Activated T-helper 1 cell treated with anti-CD3 and anti-CD28 coated beads, Interleukin-12 subunit alpha, Interleukin-12 subunit beta, Interleukin-2, Interleukin-4 antibody, amounts not matched to agents 30 ng/mL and 10 ng/mL and 1 ng/mL, durations not matched to agents 14 hours and 24 hours and 36 hours (primary cell): Measurements from ENCODE around the gene CCDC32. TPM values are rescaled to one million over a fixed set of nuclear protein-coding genes. Genes with fewer than 3 reads are reported as not detected.
A peak's percentile ranks its signal among the peaks of the same experiment; 100 is the strongest.

Experiments
- DNase-seq: peaks from one replicate; pipeline ENCODE4 v3.0.0; 2021; ENCODE audit warnings: low spot score
- H3K27ac Mint-ChIP-seq: one replicate; pipeline ENCODE4 v1.8.0; 2021; ENCODE audit warnings: mild to moderate bottlenecking, mixed read lengths
- H3K27me3 Mint-ChIP-seq: one replicate; pipeline ENCODE4 v1.8.0; 2022; ENCODE audit warnings: mild to moderate bottlenecking, moderate library complexity, mixed read lengths; ENCODE audit not compliant: insufficient read depth
- H3K36me3 Mint-ChIP-seq: one replicate; pipeline ENCODE4 v1.8.0; 2021; ENCODE audit warnings: low read depth, mixed read lengths
- H3K4me1 Mint-ChIP-seq: one replicate; pipeline ENCODE4 v1.8.0; 2021; ENCODE audit warnings: low read depth, mixed read lengths
- H3K4me3 Mint-ChIP-seq: one replicate; pipeline ENCODE4 v1.8.0; 2021; ENCODE audit warnings: mild to moderate bottlenecking, moderate library complexity, mixed read lengths
- H3K9me3 Mint-ChIP-seq: one replicate; pipeline ENCODE4 v1.8.0; 2021; ENCODE audit warnings: mixed read lengths
- intact Hi-C: fragments of 100-400 bp; cut with micrococcal nuclease; formaldehyde crosslinking; loops from one replicate; pipeline ENCODE4 v1.15.1; 2024
- total RNA-seq: library from RNA; stranded (reverse); gene quantifications from 2 replicates; pipeline ENCODE4 v1.2.3, GENCODE V29; 2022

The CCDC32 gene, protein sequence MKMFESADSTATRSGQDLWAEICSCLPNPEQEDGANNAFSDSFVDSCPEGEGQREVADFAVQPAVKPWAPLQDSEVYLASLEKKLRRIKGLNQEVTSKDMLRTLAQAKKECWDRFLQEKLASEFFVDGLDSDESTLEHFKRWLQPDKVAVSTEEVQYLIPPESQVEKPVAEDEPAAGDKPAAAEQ
- total RNA-seq, result 28.4 and 36.9 TPM in 2 replicates

DNA sequence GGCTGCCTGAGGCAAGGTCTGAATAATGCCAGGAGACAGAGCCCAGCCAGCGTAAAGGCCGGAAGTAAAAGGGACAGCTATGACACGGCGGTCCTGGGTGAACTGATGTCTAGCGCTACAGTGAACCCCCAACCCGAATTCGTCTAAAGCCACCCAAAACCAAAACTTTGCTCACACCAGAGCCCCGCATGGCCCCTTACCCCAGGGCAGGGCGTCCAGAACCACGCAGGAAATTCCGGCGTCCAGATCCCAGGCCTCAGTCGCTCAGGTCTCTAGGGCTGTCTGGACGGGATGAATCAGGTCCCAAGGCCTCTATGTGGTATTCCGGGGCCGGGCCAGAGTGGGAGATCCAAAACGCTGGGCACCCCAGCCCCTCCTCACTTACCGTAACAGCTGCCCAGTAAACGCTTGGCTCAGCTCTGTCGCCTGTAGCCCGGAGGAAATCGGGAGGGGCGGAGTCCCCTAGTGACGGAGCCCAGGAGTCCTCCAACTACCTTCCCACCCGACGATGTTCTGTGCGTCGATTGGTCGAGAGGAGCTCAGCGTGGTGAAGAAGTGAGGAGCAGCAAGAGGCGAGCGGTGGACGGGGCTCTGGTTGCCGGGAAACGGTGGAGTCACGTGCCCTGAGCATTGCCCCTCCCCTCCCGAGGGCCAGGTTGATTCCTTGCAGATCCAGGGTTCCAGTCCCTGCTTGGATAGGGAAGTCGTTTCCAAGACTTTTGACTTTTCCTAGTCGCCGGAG, at the start of gene CCDC32:
TSS of gene CCDC32 (minus strand) at position 452 of the 742 bp plus-strand sequence. CDS start 2,027 bp downstream, outside the sequence.
- H3K36me3 Mint-ChIP-seq, result peaks cover 10% of the 10 kb centered on the region
- no peaks in the 10 kb centered on the region for H3K9me3 Mint-ChIP-seq
- intact Hi-C loops, result loop anchor here (1.0 to 10.0 kb wide), 8 partner anchors 30 to 780 kb away; partner anchors contain the start of genes BAHD1, CHP1, DNAJC17 and EXD1
- H3K4me3 Mint-ChIP-seq, result peak within 1 kb of the TSS; percentile 96
- peaks cover 43% of the 10 kb centered on the region for H3K4me1 Mint-ChIP-seq
- DNase-seq, result peak; percentile 96
- no peaks in the 10 kb centered on the region for H3K27me3 Mint-ChIP-seq
- peak within 1 kb of the TSS; percentile 96 for H3K27ac Mint-ChIP-seq

DNA sequence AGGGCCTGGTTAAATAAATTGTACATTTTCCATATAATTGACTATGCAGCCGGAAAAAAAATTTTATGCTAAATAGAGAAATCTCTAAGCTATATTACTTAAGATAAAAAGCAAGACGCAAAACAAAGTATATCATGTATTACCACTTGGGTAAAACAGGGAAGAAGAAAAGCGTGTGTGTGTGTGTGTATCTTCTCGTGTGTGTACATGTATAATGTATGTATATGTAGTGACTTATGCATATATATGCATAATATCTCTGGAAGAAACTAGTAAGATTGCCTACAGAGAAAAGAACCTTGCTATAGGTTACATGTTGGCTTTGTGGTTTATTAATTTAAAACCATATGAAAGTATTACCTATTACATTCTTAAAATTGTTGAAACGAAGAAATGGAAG, 48.2 kb upstream of the CCDC32 start:
- DNase-seq, result no peak
- Mint-ChIP-seq H3K27me3 (no peaks in the 10 kb centered on the region), H3K9me3 (no peaks in the 10 kb centered on the region), H3K4me3 (no peak overlapping the region), H3K27ac (no peak overlapping the region), H3K36me3 (peaks cover 19% of the 10 kb centered on the region), H3K4me1 (no peaks in the 10 kb centered on the region)
- intact Hi-C loops, result no loop called here

DNA sequence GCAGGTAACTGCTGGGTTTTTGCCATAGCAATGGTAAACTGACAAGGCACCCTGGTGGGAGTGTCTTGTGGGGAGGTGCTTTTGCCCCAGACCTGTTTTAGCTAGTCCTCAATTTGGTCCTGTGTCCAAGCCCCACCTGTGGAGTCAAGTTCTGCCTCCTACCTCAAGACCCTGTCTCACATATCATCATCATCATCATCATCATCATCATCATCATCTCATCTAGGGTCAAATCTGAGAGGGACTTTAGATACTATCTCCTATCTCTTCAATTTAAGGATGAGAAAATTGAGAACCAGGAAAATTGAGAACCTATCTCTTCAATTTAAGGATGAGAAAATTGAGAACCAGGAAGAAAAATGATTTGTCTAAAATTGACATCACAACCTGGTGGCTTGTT, 39.1 kb upstream of the CCDC32 start:
- Mint-ChIP-seq H3K4me1 (peaks cover 9% of the 10 kb centered on the region), H3K36me3 (peaks cover 13% of the 10 kb centered on the region), H3K4me3 (no peak overlapping the region), H3K9me3 (no peaks in the 10 kb centered on the region), H3K27me3 (no peaks in the 10 kb centered on the region), H3K27ac (no peak overlapping the region)
- DNase-seq, result no peak
- intact Hi-C loops, result no loop called here

DNA sequence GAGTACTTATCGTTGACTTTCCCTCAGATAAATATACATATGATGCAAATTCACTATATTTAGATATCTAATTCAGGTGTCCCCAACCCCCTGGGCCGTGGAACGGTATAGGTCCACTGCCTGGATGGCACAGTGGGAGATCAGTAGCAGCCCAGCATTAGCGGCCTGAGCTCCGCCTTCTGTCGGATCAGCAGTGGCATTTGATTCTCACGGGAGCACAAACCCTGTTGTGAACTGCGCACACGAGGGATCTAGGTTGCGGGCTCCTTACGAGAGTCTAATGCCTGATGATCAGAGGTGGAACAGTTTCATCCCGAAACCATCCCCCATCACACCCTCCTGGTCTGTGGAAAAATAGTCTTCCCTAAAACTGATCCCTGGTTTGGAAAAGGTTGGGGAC, 36.1 kb upstream of the CCDC32 start:
- Mint-ChIP-seq H3K27ac (no peak overlapping the region), H3K27me3 (no peaks in the 10 kb centered on the region), H3K4me3 (no peak overlapping the region), H3K4me1 (peaks cover 17% of the 10 kb centered on the region), H3K36me3 (peaks cover 5% of the 10 kb centered on the region), H3K9me3 (no peaks in the 10 kb centered on the region)
- DNase-seq, result no peak
- intact Hi-C loops, result no loop called here

DNA sequence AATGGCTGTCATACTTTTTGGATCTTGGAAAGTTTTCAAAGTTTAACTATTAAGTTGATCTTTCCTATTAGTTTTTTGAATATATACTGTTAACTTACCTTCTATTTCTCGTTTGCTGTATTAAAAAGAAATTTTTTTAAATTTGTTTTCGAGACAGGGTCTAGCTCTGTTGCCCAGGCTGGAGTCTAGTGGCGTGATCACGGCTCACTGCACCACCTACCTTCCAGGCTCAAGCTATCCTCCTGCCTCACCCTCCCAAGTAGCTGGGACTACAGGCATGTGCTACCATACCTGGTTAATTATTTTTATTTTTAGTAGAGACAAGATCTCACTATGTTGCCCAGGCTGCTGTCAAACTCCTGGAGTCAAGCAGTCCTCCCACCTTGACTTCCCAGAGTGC, 33.8 kb upstream of the CCDC32 start:
- intact Hi-C loops, result no loop called here
- H3K4me1 Mint-ChIP-seq, result peaks cover 29% of the 10 kb centered on the region
- H3K27me3 Mint-ChIP-seq, result peaks cover under 1% of the 10 kb centered on the region
- DNase-seq, result no peak
- H3K27ac Mint-ChIP-seq, result no peak overlapping the region
- H3K36me3 Mint-ChIP-seq, result peaks cover 3% of the 10 kb centered on the region
- no peak overlapping the region for H3K4me3 Mint-ChIP-seq
- no peaks in the 10 kb centered on the region for H3K9me3 Mint-ChIP-seq

DNA sequence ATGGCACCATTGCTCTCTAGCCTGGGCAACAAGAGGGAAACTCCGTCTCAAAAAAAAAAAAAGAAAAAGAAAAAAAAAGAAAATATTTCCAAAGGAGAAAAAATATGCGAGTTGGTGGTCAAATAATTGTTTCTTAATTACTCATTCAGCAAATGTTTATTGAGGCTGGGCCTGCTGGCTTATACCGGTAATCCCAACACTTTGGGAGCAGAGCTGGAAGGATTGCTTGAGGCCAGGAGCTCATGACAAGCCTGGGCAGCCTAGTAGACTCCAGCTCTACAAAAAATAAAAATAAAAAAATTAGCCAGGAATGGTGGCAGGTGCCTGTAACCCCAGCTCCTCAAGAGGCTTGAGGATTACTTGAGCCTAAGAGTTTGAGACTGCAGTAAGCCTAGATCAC, 33.3 kb upstream of the CCDC32 start:
- Mint-ChIP-seq H3K27me3 (peaks cover 2% of the 10 kb centered on the region), H3K27ac (no peak overlapping the region), H3K4me3 (no peak overlapping the region), H3K4me1 (peaks cover 34% of the 10 kb centered on the region), H3K36me3 (peaks cover 1% of the 10 kb centered on the region), H3K9me3 (no peaks in the 10 kb centered on the region)
- DNase-seq, result no peak
- intact Hi-C loops, result no loop called here

DNA sequence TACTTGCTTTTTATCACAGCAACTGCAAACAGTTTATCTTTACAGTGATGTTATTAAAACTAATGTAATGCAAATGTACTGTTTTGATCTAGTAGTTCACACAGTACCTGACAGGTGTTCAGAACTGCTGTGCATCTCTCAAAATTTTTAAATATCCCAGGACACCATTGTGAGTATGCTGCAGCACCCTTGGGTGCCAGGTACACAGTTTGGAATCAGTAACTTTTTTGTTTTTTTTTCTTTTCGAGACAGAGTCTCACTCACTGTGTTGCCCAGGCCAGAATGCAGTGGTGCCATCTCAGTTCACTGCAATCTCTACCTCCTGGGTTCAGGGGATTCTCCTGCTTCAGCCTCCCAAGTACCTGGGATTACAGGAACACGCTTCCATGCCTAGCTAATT, 32.2 kb upstream of the CCDC32 start:
- no peaks in the 10 kb centered on the region for H3K36me3 Mint-ChIP-seq
- peaks cover 42% of the 10 kb centered on the region for H3K4me1 Mint-ChIP-seq
- H3K27ac Mint-ChIP-seq, result no peak overlapping the region
- intact Hi-C loops, result no loop called here
- no peak overlapping the region for H3K4me3 Mint-ChIP-seq
- DNase-seq, result no peak
- no peaks in the 10 kb centered on the region for H3K9me3 Mint-ChIP-seq
- peaks cover 2% of the 10 kb centered on the region for H3K27me3 Mint-ChIP-seq

DNA sequence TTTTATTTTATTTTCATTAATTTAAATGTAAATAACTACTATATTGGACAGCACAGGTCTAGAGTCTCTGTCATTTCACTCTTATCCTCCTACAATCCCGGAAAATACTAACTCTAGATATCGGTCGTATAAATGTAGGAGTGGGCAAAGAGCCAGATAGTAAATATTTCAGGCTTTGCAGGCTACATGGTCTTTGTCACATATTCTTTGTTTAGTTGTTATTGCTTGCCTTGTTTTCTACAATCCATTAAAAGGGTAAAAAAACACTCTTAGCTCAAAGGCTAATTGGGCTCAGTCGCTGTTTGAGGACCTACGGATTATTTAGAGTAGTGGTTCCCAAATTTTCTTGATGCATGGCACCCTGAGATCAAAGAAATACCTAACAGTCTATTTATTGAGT, 30.9 kb upstream of the CCDC32 start:
- peaks cover 42% of the 10 kb centered on the region for H3K4me1 Mint-ChIP-seq
- H3K4me3 Mint-ChIP-seq, result no peak overlapping the region
- peaks cover 2% of the 10 kb centered on the region for H3K27me3 Mint-ChIP-seq
- H3K9me3 Mint-ChIP-seq, result no peaks in the 10 kb centered on the region
- no peak overlapping the region for H3K27ac Mint-ChIP-seq
- intact Hi-C loops, result loop anchor here (2.0 kb wide), 2 partner anchors 99 to 159 kb away; partner anchors contain the start of genes RAD51 and RMDN3
- H3K36me3 Mint-ChIP-seq, result no peaks in the 10 kb centered on the region
- no peak for DNase-seq

DNA sequence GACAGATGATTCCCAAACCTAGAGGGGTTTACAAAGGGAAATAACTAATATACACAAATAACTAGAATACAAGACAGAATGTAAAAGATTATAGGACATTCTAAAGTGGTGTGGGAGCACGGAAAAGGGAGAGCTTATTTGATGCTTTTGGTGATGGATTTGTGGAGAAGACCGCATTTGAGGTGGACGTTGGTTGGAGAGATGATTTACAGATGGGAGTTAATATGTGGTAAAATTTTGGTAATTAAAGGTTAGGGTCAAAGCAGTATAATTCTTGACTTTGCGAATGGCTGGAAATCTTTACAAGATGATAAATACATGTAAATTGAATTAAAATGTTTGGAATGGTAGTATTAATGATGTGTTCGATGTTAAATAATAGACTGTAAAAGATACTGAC, 30.4 kb upstream of the CCDC32 start:
- Mint-ChIP-seq H3K4me3 (peak overlapping the region; percentile 93), H3K27ac (peak overlapping the region; percentile 98), H3K9me3 (no peaks in the 10 kb centered on the region), H3K4me1 (peaks cover 40% of the 10 kb centered on the region), H3K36me3 (no peaks in the 10 kb centered on the region), H3K27me3 (peaks cover 2% of the 10 kb centered on the region)
- no peak for DNase-seq
- intact Hi-C loops, result loop anchor here (2.0 kb wide), 2 partner anchors 100 to 160 kb away; partner anchors contain the start of genes RAD51 and RMDN3

DNA sequence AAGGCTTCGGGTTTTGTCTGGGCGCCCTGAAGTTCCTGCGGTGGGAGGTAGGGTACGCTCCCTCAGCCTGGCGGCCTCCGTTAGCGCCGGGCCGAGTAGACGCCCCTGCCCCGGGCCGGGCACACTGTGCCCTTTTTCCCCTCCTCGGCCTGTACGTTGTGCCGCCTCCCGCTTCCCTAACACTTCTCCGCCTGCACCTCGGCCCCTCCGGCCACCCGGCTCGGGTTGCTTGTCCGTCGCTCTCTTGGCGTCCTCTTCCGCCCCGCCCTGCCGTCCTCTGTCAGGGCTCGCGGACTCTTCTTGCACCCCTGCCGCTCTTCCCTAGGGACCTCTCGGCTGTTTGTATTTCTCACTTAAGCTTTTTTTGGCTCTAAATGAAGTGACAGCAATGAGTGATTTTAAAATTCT, 29.6 kb upstream of the CCDC32 start:
- peaks cover 2% of the 10 kb centered on the region for H3K27me3 Mint-ChIP-seq
- intact Hi-C loops, result loop anchor here (1.0 to 5.0 kb wide), 8 partner anchors 25 to 738 kb away; partner anchors contain the start of genes BAHD1, CCDC32, DNAJC17 and NUSAP1
- no peaks in the 10 kb centered on the region for H3K36me3 Mint-ChIP-seq
- peaks cover 44% of the 10 kb centered on the region for H3K4me1 Mint-ChIP-seq
- peak overlapping the region; percentile 98 for H3K27ac Mint-ChIP-seq
- DNase-seq, result no peak
- H3K9me3 Mint-ChIP-seq, result no peaks in the 10 kb centered on the region
- peak overlapping the region; percentile 93 for H3K4me3 Mint-ChIP-seq

DNA sequence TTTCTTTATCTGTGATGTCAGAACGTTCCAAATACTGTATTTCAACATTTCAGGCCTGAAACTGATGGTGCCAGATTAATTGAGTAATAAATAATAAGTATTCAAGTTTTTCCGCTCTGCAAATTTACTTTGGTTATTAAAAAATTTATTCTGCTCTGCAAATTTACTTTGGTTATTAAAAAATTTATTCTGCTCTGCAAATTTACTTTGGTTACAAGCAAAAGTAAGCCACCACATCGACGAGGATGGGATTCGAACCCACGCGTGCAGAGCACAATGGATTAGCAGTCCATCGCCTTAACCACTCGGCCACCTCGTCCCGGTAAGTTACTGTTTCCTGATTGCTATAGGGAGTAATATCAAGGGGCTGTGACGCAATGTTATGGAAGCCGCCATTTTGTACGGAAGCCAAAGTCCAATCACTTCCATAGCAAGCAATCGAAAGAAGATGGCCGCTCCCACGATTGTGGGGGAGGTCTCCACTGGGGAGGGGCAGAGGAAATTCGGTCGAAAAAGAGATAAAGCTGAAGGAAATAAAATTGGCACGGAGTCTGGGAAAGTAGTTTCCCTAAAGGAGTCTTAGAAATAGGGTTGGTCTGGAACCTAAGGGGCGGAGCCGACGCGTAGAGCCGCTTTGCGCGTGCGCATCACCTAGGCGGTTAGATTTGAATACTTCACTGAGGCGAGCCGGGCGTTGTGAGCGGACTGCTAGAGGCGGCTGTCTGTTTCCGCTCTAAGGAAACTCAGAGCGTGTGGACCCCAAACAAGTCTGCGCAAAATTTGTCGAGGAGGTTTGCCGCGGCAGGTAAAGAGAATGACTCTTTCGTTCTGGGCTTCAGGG, 29.0 kb upstream of the CCDC32 start, which contains the start of gene KNL1:
TSS of gene KNL1 (plus strand) at position 662 of the 841 bp plus-strand sequence. CDS start 8,683 bp downstream, outside the sequence.
- peak; percentile 88 for DNase-seq
- H3K27ac Mint-ChIP-seq, result peak within 1 kb of the TSS; percentile 98
- peaks cover 45% of the 10 kb centered on the region for H3K4me1 Mint-ChIP-seq
- H3K4me3 Mint-ChIP-seq, result peak within 1 kb of the TSS; percentile 93
- intact Hi-C loops, result loop anchor here (1.0 to 5.0 kb wide), 8 partner anchors 25 to 738 kb away; partner anchors contain the start of genes BAHD1, CCDC32, DNAJC17 and NUSAP1
- no peaks in the 10 kb centered on the region for H3K9me3 Mint-ChIP-seq
- no peaks in the 10 kb centered on the region for H3K36me3 Mint-ChIP-seq
- peaks cover 2% of the 10 kb centered on the region for H3K27me3 Mint-ChIP-seq

DNA sequence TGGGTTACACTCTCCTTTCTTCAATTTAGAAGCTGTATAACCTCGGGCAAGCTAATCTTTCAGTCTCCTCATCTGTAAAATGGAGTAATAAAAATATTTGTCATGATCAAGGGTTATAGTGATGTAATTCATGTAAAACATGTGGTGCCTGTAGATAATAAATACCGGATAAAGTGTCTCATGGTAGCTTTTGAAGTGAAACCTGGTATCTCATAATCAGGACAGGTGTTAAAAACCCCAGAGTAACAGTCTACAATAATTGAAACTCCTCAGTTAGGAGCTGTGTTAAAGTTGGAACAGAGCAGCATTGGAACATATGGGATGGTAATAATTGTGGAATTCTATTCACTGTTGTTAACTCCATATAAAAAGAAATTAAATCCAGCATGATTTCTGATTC, 28.3 kb upstream of the CCDC32 start:
- H3K9me3 Mint-ChIP-seq, result no peaks in the 10 kb centered on the region
- intact Hi-C loops, result loop anchor here (5.0 kb wide), 3 partner anchors 151 to 739 kb away; partner anchors contain the start of genes BAHD1, NUSAP1, OIP5 and VPS18
- no peaks in the 10 kb centered on the region for H3K36me3 Mint-ChIP-seq
- peak overlapping the region; percentile 93 for H3K4me3 Mint-ChIP-seq
- H3K4me1 Mint-ChIP-seq, result peaks cover 45% of the 10 kb centered on the region
- H3K27me3 Mint-ChIP-seq, result peaks cover 2% of the 10 kb centered on the region
- peak overlapping the region; percentile 98 for H3K27ac Mint-ChIP-seq
- no peak for DNase-seq
